Endodermal cell (in vitro differentiated cells): Measurements from ENCODE around the gene STK39. TPM values are rescaled to one million over a fixed set of nuclear protein-coding genes. Genes with fewer than 3 reads are reported as not detected.

ENCODE experiments used
- DNase-seq: peaks from one replicate; pipeline ENCODE4 v3.0.0-alpha.2; 2017
- H3K27ac ChIP-seq: 2 replicates; pipeline ENCODE4 v1.5.1; 2013; ENCODE audit warnings: mild to moderate bottlenecking, low read depth, low read length, moderate library complexity
- H3K27me3 ChIP-seq: 2 replicates; pipeline ENCODE4 v1.6.1; 2013; ENCODE audit warnings: mild to moderate bottlenecking, low read length, moderate library complexity; ENCODE audit not compliant: insufficient read depth, control insufficient read depth, poor library complexity, severe bottlenecking
- H3K36me3 ChIP-seq: 2 replicates; pipeline ENCODE4 v1.7.0; 2013; ENCODE audit warnings: mild to moderate bottlenecking, low read length, moderate library complexity; ENCODE audit not compliant: control insufficient read depth, insufficient read depth
- H3K4me1 ChIP-seq: one replicate; pipeline ENCODE4 v1.7.0; 2013; ENCODE audit warnings: low read length; ENCODE audit not compliant: control insufficient read depth, insufficient read depth
- H3K4me3 ChIP-seq: 2 replicates; pipeline ENCODE4 v1.5.1; 2013; ENCODE audit warnings: mild to moderate bottlenecking, low read length, moderate library complexity
- H3K9ac ChIP-seq: 2 replicates; pipeline ENCODE4 v1.6.1; 2013; ENCODE audit warnings: mild to moderate bottlenecking, low read length, moderate library complexity; ENCODE audit not compliant: poor library complexity, severe bottlenecking; ENCODE audit errors: extremely low read depth
- H3K9me3 ChIP-seq: 2 replicates; pipeline ENCODE4 v1.6.1; 2013; ENCODE audit warnings: mild to moderate bottlenecking, low read length, moderate library complexity; ENCODE audit not compliant: control insufficient read depth
- H3K27ac Mint-ChIP-seq: 2 replicates; pipeline ENCODE4 v1.8.0; 2020; ENCODE audit warnings: mixed read lengths
- H3K27me3 Mint-ChIP-seq: 2 replicates; pipeline ENCODE4 v1.8.0; 2021; ENCODE audit warnings: mild to moderate bottlenecking, mixed read lengths; ENCODE audit not compliant: insufficient read depth
- H3K36me3 Mint-ChIP-seq: 2 replicates; pipeline ENCODE4 v1.8.0; 2020; ENCODE audit warnings: low read depth, mixed read lengths
- H3K4me1 Mint-ChIP-seq: 2 replicates; pipeline ENCODE4 v1.8.0; 2020; ENCODE audit warnings: mixed read lengths
- H3K4me3 Mint-ChIP-seq: 2 replicates; pipeline ENCODE4 v1.8.0; 2020; ENCODE audit warnings: mild to moderate bottlenecking, moderate library complexity, mixed read lengths
- H3K9me3 Mint-ChIP-seq: 2 replicates; pipeline ENCODE4 v1.8.0; 2020; ENCODE audit warnings: mild to moderate bottlenecking, mixed read lengths
- CTCF ChIP-seq: fragments of 200-600 bp; sonication (generic); conservative IDR thresholded peaks from 2 replicates; pipeline ENCODE4 v1.5.0; 2021; ENCODE audit warnings: antibody characterized with exemption, mild to moderate bottlenecking
- WGBS, 2 experiments: methylation state at CpG; one replicate each; pipeline versions ENCODE4 v1.1.5 to v1.1.7; 2013; ENCODE audit warnings: missing lambda C conversion rate in 2 of 2, mixed read lengths in 1 of 2; ENCODE audit not compliant: insufficient coverage in 1 of 2, insufficient read length in 1 of 2; 5-methylcytosine and 5-hydroxymethylcytosine counted together
- total RNA-seq, 2 donors: library from RNA; stranded (reverse); fragmentation: NEBNext Ultra II Directional in 1 of 2; extraction: Animal tissue kit (Norgen Biotek cat#: 25700) in 1 of 2; gene quantifications; 2 replicates in 1 of 2; 3 replicates in 1 of 2; pipeline ENCODE4 v1.2.1, GENCODE V29; 2021

The STK39 gene
- total RNA-seq, 2 donors from 2014 or later, result 22.3 to 31.5 TPM

- no peak overlapping the region for H3K9ac ChIP-seq
- Mint-ChIP-seq H3K9me3 (peaks cover 2% of the 10 kb centered on the region), H3K4me1 (peaks cover 14% of the 10 kb centered on the region), H3K4me3 (no peak overlapping the region), H3K27ac (no peak overlapping the region), H3K27me3 (no peaks in the 10 kb centered on the region), H3K36me3 (no peaks in the 10 kb centered on the region)
- TF ChIP-seq CTCF, result no peak
- no peak overlapping the region for H3K4me3 ChIP-seq
- H3K36me3 ChIP-seq, result no peaks in the 10 kb centered on the region
- no peak for DNase-seq
- no peak overlapping the region for H3K27ac ChIP-seq
- no peaks in the 10 kb centered on the region for H3K27me3 ChIP-seq
- H3K9me3 ChIP-seq, result no peaks in the 10 kb centered on the region
- whole genome bisulfite sequencing, 2 experiments, result 88 to 92% methylated on average over 3 of the region's 3 CpGs
- H3K4me1 ChIP-seq, result no peaks in the 10 kb centered on the region
These were observed 307.1 kb downstream of the STK39 start for GRCh38 chr2:167940346-167940725.

- H3K9me3 Mint-ChIP-seq, result peaks cover 5% of the 10 kb centered on the region
- Histone ChIP-seq H3K9me3 (no peaks in the 10 kb centered on the region), H3K36me3 (no peaks in the 10 kb centered on the region), H3K4me1 (no peaks in the 10 kb centered on the region), H3K4me3 (no peak overlapping the region), H3K9ac (no peak overlapping the region), H3K27ac (no peak overlapping the region), H3K27me3 (no peaks in the 10 kb centered on the region)
- TF ChIP-seq CTCF, result no peak
- H3K27me3 Mint-ChIP-seq, result no peaks in the 10 kb centered on the region
- H3K27ac Mint-ChIP-seq, result no peak overlapping the region
- 67 to 95% methylated on average over 1 to 4 of the region's 5 CpGs for WGBS, 2 experiments
- no peaks in the 10 kb centered on the region for H3K36me3 Mint-ChIP-seq
- peaks cover 14% of the 10 kb centered on the region for H3K4me1 Mint-ChIP-seq
- H3K4me3 Mint-ChIP-seq, result no peak overlapping the region
- no peak for DNase-seq
These were observed 307.7 kb downstream of the STK39 start for GRCh38 chr2:167939514-167940345.

GRCh38 chr2:167937403-167937802 lies 310.0 kb downstream of the STK39 start:
- Mint-ChIP-seq H3K27me3 (no peaks in the 10 kb centered on the region), H3K4me1 (peaks cover 14% of the 10 kb centered on the region), H3K27ac (no peak overlapping the region), H3K36me3 (no peaks in the 10 kb centered on the region), H3K4me3 (no peak overlapping the region), H3K9me3 (peaks cover 5% of the 10 kb centered on the region)
- Histone ChIP-seq H3K27ac (no peak overlapping the region), H3K4me1 (no peaks in the 10 kb centered on the region), H3K9ac (no peak overlapping the region), H3K36me3 (no peaks in the 10 kb centered on the region), H3K9me3 (no peaks in the 10 kb centered on the region), H3K27me3 (no peaks in the 10 kb centered on the region), H3K4me3 (no peak overlapping the region)
- WGBS, 2 experiments, result 83 to 86% methylated on average over 1 of the region's 1 CpG
- DNase-seq, result no peak
- TF ChIP-seq CTCF, result no peak
